Kasumi-1 (cell line): ENCODE results near the gene ST6GAL2.

Experiments used
- DNase-seq, 2 experiments: peaks; one replicate each; lab custom pipeline; 2025; lab: John Stamatoyannopoulos, UW

The ST6GAL2 gene, protein sequence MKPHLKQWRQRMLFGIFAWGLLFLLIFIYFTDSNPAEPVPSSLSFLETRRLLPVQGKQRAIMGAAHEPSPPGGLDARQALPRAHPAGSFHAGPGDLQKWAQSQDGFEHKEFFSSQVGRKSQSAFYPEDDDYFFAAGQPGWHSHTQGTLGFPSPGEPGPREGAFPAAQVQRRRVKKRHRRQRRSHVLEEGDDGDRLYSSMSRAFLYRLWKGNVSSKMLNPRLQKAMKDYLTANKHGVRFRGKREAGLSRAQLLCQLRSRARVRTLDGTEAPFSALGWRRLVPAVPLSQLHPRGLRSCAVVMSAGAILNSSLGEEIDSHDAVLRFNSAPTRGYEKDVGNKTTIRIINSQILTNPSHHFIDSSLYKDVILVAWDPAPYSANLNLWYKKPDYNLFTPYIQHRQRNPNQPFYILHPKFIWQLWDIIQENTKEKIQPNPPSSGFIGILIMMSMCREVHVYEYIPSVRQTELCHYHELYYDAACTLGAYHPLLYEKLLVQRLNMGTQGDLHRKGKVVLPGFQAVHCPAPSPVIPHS

DNA sequence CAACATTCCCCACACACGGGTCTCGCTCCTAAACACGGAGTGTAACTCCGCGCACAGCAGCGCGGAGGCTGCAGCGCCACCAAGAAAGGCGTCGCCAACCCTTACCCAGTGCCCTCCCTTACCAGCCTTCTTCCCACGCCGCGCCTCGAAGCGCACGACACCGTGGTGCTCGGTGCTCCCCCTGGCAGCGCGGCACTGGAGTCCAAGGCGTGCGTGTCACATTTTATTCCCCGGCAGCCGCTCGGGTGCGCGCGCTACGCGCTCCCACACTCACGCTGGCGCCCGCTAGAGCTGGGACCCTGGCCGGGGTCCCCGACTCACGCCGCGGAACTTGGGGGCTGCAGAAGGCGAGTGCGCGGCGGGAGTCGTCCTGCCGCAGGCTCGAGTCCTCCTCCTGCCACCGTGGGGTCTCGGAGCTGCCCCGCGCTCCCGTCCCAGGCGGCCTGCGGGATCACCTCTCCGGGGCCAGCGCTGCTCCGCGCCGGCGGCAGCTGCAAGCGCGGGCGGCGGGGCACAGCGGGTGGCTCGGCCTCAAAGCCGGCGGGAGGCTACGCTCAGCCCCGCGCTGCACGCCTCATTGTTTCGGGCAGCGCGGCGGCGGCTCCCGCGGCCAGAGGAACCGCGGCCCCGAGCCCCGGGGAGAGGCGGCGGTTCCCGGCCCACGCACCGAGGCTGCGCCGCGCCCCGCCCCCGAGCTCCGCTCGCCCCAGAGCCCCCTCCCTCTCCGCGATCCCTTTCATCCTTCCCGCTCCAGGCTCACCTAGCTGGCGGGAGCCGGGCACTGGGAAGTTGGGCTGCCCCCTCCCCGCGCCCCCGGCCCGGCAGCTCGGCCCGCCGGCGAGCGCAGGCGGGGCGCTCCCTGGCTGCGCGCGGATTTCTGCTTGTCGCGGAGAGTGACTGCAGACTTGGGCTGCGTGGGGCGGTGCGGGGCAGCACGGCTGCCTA lies at the start of gene ST6GAL2:
Gene ST6GAL2 (minus strand): TSS at position 197 of the 945 bp plus-strand sequence. CDS start 42,190 bp downstream, outside the sequence.
- no peak for DNase-seq

DNA sequence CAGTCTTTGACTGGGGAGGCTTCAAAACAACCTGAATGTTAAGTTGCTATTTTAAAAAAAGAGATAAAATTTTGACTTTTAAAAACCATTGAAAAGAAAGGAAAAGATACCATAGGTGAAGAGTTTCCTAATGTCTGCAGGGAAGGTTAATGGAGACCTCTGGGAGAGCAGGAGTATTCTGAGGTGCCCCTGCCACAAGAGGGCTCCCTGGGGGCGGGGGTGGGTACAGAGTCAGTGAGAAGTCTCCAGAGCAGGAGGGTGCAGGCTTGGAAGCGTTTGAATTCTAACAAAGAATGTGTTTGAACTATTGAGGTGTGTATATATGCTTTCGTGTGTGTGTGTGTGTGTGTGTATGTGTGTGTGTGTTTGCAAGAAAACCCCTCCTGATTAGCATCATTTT lies 46.7 kb upstream of the ST6GAL2 start:
- peak in 1 of 2 experiments; percentile 0 for DNase-seq

DNA sequence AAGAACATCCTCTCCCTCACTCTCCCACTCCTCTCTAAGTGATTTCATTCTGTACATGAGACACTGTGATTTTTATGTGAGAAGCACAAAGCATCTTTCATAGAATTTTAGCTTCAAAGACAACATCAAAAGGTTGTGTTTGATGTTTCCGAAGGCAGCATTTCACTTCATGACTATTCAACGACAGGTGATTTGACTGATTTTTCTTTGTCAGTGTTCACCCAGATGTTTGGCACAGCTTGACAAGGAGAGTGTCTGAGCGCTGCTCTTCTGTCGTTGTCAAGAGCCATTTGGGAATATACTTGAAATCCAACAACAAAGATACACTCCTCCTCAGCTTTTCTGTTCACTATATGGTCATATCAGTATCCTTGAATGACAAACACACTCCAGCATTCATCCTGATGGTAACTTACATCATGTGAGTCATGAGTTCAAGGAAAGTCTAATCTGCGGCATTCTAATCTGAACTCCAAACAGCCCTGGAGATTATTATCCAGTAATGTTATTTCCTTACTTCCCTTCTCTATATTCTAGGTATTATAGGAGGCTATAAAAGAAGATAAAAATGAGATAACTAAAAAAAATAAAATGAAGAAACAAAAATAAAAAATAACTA lies 45.9 kb upstream of the ST6GAL2 start:
- no peak for DNase-seq

- DNase-seq: no peak
Measured at GRCh38 chr2:106921451-106921850, 35.5 kb upstream of the ST6GAL2 start.

- DNase-seq: no peak
Measured at GRCh38 chr2:106919012-106919411, 33.0 kb upstream of the ST6GAL2 start.

- DNase-seq: no peak
Measured at GRCh38 chr2:106904242-106904641, 18.3 kb upstream of the ST6GAL2 start.

DNA sequence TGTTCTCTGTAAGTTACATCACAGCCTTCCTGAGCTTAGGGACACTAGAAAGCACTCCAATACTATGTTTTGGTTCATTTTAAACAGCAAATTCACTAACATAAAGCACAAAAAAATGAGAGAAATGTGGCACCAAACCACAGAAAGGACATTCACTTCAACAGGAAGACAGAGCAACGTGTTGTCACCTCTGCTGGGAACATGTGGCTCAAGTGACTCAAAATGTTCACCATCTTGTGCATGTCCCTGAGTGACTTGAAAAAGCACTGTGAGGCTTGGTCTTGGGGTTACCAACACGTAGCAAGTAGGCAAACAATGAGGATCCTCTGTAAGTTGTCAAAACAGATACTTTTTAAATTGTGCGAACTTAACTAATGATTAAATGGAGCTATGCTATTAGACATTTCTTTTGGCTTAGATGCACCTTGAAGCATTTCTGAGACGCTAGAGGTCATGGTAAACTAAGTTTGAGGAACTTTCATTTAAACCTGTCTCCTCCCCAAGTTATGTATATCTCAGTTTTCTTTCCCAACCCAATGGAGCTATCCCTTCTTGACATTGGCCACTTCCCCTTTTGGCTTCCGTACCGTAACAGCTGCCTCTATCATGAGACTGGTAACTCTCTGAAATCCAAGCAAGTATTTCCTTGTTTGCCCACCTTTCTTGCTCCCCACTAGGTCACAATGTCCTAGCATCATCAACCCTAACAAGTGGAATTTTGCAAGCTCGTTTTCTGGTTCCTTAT lies 14.0 kb upstream of the ST6GAL2 start:
- DNase-seq: peak; percentile 82 to 83

- DNase-seq: no peak
Measured at GRCh38 chr2:106894545-106894944, 8.6 kb upstream of the ST6GAL2 start.

DNA sequence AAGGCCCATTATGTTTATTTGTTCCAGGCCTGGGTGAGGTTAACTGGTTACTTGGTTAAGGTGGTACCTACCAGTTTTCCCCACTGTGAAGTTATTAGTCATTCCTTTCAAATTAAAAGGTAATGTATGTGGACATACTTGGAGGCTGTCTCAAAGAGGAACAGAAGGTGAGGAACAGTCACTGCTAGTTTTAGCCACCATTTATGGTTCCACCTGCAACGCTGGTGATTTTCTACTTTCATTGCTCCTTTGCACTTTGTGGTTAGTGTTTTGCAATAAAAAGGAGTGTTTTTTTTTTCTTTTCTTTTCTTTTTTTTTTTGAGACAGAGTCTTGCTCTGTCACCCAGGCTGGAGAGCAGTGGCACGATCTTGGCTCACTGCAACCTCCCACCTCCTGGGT lies 6.1 kb upstream of the ST6GAL2 start:
- no peak for DNase-seq

GRCh38 chr2:106890606-106891005 lies 4.6 kb upstream of the ST6GAL2 start:
- peak; percentile 6 to 47 for DNase-seq

- no peak for DNase-seq
Measured at GRCh38 chr2:106886916-106887758, 1.2 kb upstream of the ST6GAL2 start.

DNA sequence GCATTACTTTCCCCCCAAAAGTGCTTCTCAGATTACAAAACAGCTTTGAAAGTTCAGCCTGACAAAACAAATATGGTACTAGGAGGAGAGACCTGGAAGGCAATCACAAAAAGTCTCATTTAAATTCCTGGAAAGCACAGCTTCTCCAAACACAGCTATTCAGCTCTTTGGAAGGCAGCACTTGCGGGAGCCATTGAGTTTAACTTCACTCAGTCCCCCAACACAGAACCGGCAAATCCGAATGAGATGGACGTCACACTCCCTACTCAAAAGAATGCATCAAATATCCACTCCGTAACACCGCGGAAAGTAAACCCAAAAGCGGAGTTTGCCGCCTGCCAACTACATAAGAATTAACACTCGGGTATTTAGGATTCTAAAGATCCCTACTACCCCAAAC lies 638 bp downstream of the ST6GAL2 start:
- DNase-seq: no peak

GRCh38 chr2:106882673-106883072 lies 3.3 kb downstream of the ST6GAL2 start:
- DNase-seq: no peak

- no peak for DNase-seq
Measured at GRCh38 chr2:106878206-106878605, 7.8 kb downstream of the ST6GAL2 start.

- DNase-seq: peak; percentile 2 to 12
Measured at GRCh38 chr2:106876699-106877098, 9.3 kb downstream of the ST6GAL2 start.

DNA sequence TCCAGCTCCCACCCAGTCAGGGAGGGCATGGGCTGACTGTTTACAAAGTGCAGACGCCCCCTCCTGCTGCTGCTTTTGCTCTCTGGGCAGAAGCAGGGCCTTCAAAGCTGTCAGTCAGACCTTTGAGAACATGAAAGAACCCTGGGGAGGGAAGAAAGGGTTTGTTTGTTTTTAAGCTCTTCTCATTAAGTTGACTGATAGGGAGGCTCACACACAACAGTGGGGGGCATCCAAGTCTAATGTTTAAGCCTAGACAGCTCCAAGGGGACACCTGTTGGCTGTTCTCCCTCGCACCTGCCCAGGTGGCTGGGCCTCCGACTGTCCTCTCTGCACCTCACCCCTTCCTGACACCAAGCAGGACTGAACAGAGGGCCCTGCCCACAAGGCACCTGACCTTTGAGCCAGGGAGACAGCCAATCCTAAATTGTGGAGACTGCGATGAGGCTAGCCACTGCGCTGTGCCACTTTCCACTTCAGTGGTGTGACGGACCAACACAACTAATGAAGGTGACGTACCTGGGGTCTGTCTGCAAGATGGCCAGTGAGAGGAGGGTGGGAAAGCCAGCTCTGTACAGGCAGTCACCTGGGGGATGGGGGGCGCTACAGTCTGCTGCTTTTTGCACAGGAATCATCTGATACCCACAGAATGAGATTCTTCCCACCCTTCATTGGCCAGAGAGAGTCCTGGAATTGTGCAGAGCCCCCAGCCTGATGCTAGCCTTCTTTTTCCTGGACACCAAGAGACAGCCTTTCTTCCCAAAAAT lies 16.3 kb downstream of the ST6GAL2 start:
- no peak for DNase-seq

DNA sequence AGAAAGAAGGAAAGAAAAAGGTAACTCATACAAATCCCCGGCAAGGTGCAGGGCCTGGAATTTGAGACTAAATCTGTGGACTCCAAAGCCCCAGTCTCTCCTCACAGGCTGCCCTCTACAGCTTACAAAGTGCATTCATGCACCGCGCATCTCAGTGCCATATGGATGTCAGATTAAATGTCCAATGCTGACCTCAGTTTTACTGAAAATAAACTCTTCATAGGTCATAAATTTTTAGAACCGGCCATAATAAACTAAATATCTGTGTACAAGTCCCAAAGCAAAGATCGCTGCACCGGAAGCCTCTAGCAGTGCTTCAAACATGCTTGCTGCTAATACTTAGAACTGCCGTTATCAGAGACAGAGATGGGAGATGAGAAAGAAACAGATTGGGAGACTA lies 17.7 kb downstream of the ST6GAL2 start:
- no peak for DNase-seq

DNA sequence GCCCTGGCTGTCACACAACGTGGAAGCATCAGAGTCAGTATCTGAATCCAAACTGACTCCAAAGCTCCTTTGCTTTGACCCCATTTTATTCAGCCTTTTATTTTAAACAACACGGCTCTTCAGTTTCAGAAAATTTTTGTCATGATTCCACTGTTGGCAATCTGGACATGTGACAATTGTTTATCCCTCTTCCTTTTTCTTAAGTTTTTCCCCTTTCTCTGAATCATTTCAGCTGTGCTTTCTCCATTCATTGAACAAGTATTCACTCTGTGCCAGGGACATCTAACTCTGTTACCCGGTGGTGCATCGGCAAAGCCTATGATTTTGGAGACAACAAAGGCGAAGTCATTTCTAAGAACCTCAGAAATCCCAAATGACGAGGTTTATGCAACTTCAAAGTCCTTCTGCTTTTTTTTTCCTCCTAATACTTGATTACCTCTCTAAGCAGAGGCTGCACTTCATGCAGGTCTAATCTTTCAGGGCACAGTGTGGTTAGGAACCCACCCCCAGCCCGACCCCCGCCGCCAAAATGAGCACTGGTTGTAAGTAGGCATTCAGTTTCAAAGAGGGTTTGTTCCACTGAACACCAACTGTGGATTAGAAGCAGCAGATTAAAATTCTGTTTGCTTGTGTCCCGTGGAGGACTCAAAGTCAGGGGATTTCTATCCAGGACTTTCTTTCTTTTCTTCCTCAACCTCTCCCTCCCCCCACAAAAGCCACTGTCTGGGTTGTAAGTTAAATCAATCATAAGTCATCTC lies 18.6 kb downstream of the ST6GAL2 start:
- no peak for DNase-seq

GRCh38 chr2:106866641-106867040 lies 19.3 kb downstream of the ST6GAL2 start:
- no peak for DNase-seq
